OCI-LY7 (cell line): ENCODE results near the gene DR1. TPM values are rescaled to one million over a fixed set of nuclear protein-coding genes. Genes with fewer than 3 reads are reported as not detected.
A peak's percentile ranks its signal among the peaks of the same experiment; 100 is the strongest.

Source experiments
- BruUV-seq: library from RNA; stranded (reverse); fragments of 400-500 nt; replicated peaks from 2 replicates; lab custom pipeline; 2021; lab: Mats Ljungman, UMichigan
- CTCF ChIA-PET: fragments of 300-600 bp; sonication (Branson Sonifier 250); formaldehyde crosslinking; loops from one replicate; lab custom pipeline; 2022; ENCODE audit warnings: antibody characterized with exemption; ENCODE audit not compliant: unreplicated experiment; lab: Charles Lee
- POLR2A ChIA-PET: fragments of 300-600 bp; sonication (Branson Sonifier 250); formaldehyde crosslinking; loops from one replicate; lab custom pipeline; 2022; ENCODE audit warnings: antibody characterized with exemption; lab: Charles Lee
- DNase-seq: peaks from one replicate; pipeline ENCODE4 v3.0.0-alpha.2; 2015; ENCODE audit warnings: low spot score
- H2AFZ ChIP-seq: fragments of 200-600 bp; sonication (generic), shearing (Covaris generic); 2 replicates; pipeline ENCODE4 v1.6.1; 2014; ENCODE audit warnings: mild to moderate bottlenecking, antibody characterized with exemption, low read length, moderate library complexity
- H3K27ac ChIP-seq: fragments of 200-600 bp; sonication (generic); 2 replicates; pipeline ENCODE4 v1.5.1; 2014; ENCODE audit warnings: mixed run types, low read depth, mild to moderate bottlenecking, moderate library complexity, low read length, inconsistent platforms; ENCODE audit not compliant: poor library complexity, severe bottlenecking
- H3K36me3 ChIP-seq: fragments of 200-600 bp; sonication (generic); 2 replicates; pipeline ENCODE4 v1.6.1; 2014; ENCODE audit warnings: mild to moderate bottlenecking, antibody characterized with exemption, low read length, moderate library complexity, mixed read lengths; ENCODE audit not compliant: insufficient read depth
- H3K4me1 ChIP-seq: fragments of 200-600 bp; sonication (generic); 2 replicates; pipeline ENCODE4 v1.5.1; 2014; ENCODE audit warnings: mild to moderate bottlenecking, low read length; ENCODE audit not compliant: insufficient read depth, poor library complexity, severe bottlenecking
- H3K4me2 ChIP-seq: fragments of 200-600 bp; sonication (generic); 2 replicates; pipeline ENCODE4 v1.6.1; 2014; ENCODE audit warnings: mild to moderate bottlenecking, low read length
- H3K4me3 ChIP-seq: fragments of 200-600 bp; sonication (generic); 2 replicates; pipeline ENCODE4 v1.5.1; 2014; ENCODE audit warnings: mild to moderate bottlenecking, low read depth, low read length; ENCODE audit not compliant: poor library complexity, severe bottlenecking
- H3K79me2 ChIP-seq: fragments of 200-600 bp; sonication (generic); 2 replicates; pipeline ENCODE4 v1.6.1; 2016; ENCODE audit warnings: low read depth, mild to moderate bottlenecking, low read length, moderate library complexity, mixed read lengths; ENCODE audit not compliant: insufficient read depth
- H3K9me2 ChIP-seq: fragments of 200-600 bp; sonication (generic); 2 replicates; pipeline ENCODE4 v1.6.1; 2016; ENCODE audit warnings: mild to moderate bottlenecking, low read length, mixed read lengths; ENCODE audit not compliant: insufficient read depth
- H3K9me3 ChIP-seq: fragments of 200-600 bp; sonication (generic); 2 replicates; pipeline ENCODE4 v1.6.1; 2014; ENCODE audit warnings: mild to moderate bottlenecking, mixed run types, low read length, mixed read lengths
- H4K20me1 ChIP-seq: fragments of 200-600 bp; sonication (generic); 2 replicates; pipeline ENCODE4 v1.6.1; 2014; ENCODE audit warnings: mild to moderate bottlenecking, antibody characterized with exemption, low read length, moderate library complexity, mixed read lengths; ENCODE audit not compliant: insufficient read depth
- CTCF ChIP-seq: fragments of 200-600 bp; sonication (generic); conservative IDR thresholded peaks from 2 replicates; pipeline ENCODE4 v1.5.1; 2014; ENCODE audit warnings: mild to moderate bottlenecking, antibody characterized with exemption, low read length, moderate library complexity, mixed read lengths
- EZH2phosphoT487 ChIP-seq: fragments of 200-600 bp; sonication (generic); IDR thresholded peaks from 2 replicates; pipeline ENCODE4 v1.6.1; 2018; ENCODE audit warnings: low read depth, borderline replicate concordance, mild to moderate bottlenecking, mixed run types, antibody characterized with exemption, low read length, moderate library complexity, mixed read lengths
- intact Hi-C: fragments of 100-400 bp; cut with micrococcal nuclease; formaldehyde crosslinking; loops from one replicate; pipeline ENCODE4 v1.10.0; 2022; ENCODE audit not compliant: unreplicated experiment
- total RNA-seq, 2 experiments: library from RNA; depleted of rRNA in 1 of 2; stranded (reverse); fragments of >200 nt in 1 of 2; shearing (Covaris generic) in 1 of 2; gene quantifications; 2 replicates each; pipeline ENCODE4 v1.2.3, GENCODE V29; 2014 to 2022

Gene DR1
- total RNA-seq, 2 experiments from 2014 or later: 81.3 to 90.4 TPM

- H3K9me2 ChIP-seq: no peaks in the 10 kb centered on the region
- no peaks in the 10 kb centered on the region for H3K79me2 ChIP-seq
- H3K4me1 ChIP-seq: peaks cover 14% of the 10 kb centered on the region
- CTCF ChIA-PET: no interaction called here
- DNase-seq: no peak
- no peak for TF ChIP-seq EZH2phosphoT487
- TF ChIP-seq CTCF: no peak
- no peaks in the 10 kb centered on the region for H4K20me1 ChIP-seq
- no peak overlapping the region for H3K4me3 ChIP-seq
- no peaks in the 10 kb centered on the region for H3K9me3 ChIP-seq
- H3K27ac ChIP-seq: no peak overlapping the region
- no peak overlapping the region for H3K4me2 ChIP-seq
- POLR2A ChIA-PET: interaction anchor here (0.6 to 1.7 kb wide), 3 partner anchors 14 to 31 kb away, joined by 3 to 5 read pairs (median 4); partner anchors contain the start of gene DR1
- intact Hi-C loops: no loop called here
- H3K36me3 ChIP-seq: no peaks in the 10 kb centered on the region
- no TSS peak for BruUV-seq
- H2AFZ ChIP-seq: no peak overlapping the region
Measured at GRCh38 chr1:93331412-93331811, 14.3 kb upstream of the DR1 start.

GRCh38 chr1:93332368-93332767 lies 13.3 kb upstream of the DR1 start:
- H3K36me3 ChIP-seq: no peaks in the 10 kb centered on the region
- no peaks in the 10 kb centered on the region for H3K79me2 ChIP-seq
- H3K4me3 ChIP-seq: no peak overlapping the region
- no peak for TF ChIP-seq CTCF
- no peak for TF ChIP-seq EZH2phosphoT487
- no peaks in the 10 kb centered on the region for H3K9me3 ChIP-seq
- no peak for DNase-seq
- TSS peak; percentile 12 for BruUV-seq
- CTCF ChIA-PET: no interaction called here
- POLR2A ChIA-PET: interaction anchor here (0.5 kb wide), 1 partner anchor 224 kb away, joined by 5 read pairs; no protein-coding TSS in a partner anchor
- H3K4me1 ChIP-seq: peaks cover 14% of the 10 kb centered on the region
- H3K4me2 ChIP-seq: no peak overlapping the region
- H3K27ac ChIP-seq: no peak overlapping the region
- intact Hi-C loops: no loop called here
- no peaks in the 10 kb centered on the region for H4K20me1 ChIP-seq
- H2AFZ ChIP-seq: no peak overlapping the region
- no peaks in the 10 kb centered on the region for H3K9me2 ChIP-seq

- Histone ChIP-seq H3K79me2 (peaks cover 4% of the 10 kb centered on the region; the same call in 1 of the 2 replicates), H3K27ac (no peak overlapping the region), H2AFZ (no peak overlapping the region), H3K4me1 (peaks cover 3% of the 10 kb centered on the region), H3K36me3 (peaks cover 14% of the 10 kb centered on the region; the same call in 1 of the 2 replicates), H3K4me3 (no peak overlapping the region), H3K9me3 (no peaks in the 10 kb centered on the region), H3K4me2 (no peak overlapping the region), H3K9me2 (no peaks in the 10 kb centered on the region), H4K20me1 (no peaks in the 10 kb centered on the region)
- no peak for TF ChIP-seq EZH2phosphoT487
- TF ChIP-seq CTCF: no peak
- no peak for DNase-seq
- BruUV-seq: TSS peak; percentile 14
- intact Hi-C loops: no loop called here
- ChIA-PET POLR2A (interaction anchor here (0.7 to 1.3 kb wide), 3 partner anchors 10 to 80 kb away, joined by 3 to 4 read pairs (median 3); no protein-coding TSS in a partner anchor), CTCF (no interaction called here)
Measured at GRCh38 chr1:93338387-93339146, 7.1 kb upstream of the DR1 start.
